Suprapubic skin (tissue), 4 donors: ENCODE measurements around the gene EPHB6. TPM values are rescaled to one million over a fixed set of nuclear protein-coding genes. Genes with fewer than 3 reads are reported as not detected.

ENCODE experiments used
- DNase-seq, 2 donors: peaks; one replicate each; pipeline ENCODE4 v3.0.0-alpha.2; 2019; ENCODE audit warnings: low spot score in 2 of 2
- H3K27ac ChIP-seq: fragments of 200-600 bp; sonication (generic); one replicate; pipeline ENCODE4 v1.5.1; 2019
- H3K27me3 ChIP-seq: fragments of 200-600 bp; sonication (generic); one replicate; pipeline ENCODE4 v1.5.1; 2019
- H3K36me3 ChIP-seq: fragments of 200-600 bp; sonication (generic); one replicate; pipeline ENCODE4 v1.5.1; 2019
- H3K4me1 ChIP-seq: fragments of 200-600 bp; sonication (generic); one replicate; pipeline ENCODE4 v1.5.1; 2019
- H3K4me3 ChIP-seq: fragments of 200-600 bp; sonication (generic); one replicate; pipeline ENCODE4 v1.5.1; 2019; ENCODE audit warnings: mild to moderate bottlenecking
- H3K9me3 ChIP-seq: fragments of 200-600 bp; sonication (generic); one replicate; pipeline ENCODE4 v1.5.1; 2019
- EP300 ChIP-seq: sonication (generic); formaldehyde crosslinking; IDR thresholded peaks from one replicate; pipeline ENCODE4 v1.6.1; 2017; ENCODE audit warnings: antibody characterized with exemption
- POLR2A ChIP-seq, 2 donors: fragments of 450-650 bp; IDR thresholded peaks; one replicate each; pipeline ENCODE4 v1.6.1; 2017; ENCODE audit warnings: antibody characterized with exemption in 2 of 2, mild to moderate bottlenecking in 2 of 2, moderate library complexity in 2 of 2
- POLR2AphosphoS5 ChIP-seq, 3 donors: sonication (generic); formaldehyde crosslinking; IDR thresholded peaks; one replicate each; pipeline ENCODE4 v1.6.1; 2017; ENCODE audit warnings: antibody characterized with exemption in 3 of 3
- WGBS: methylation state at CpG from one replicate; pipeline ENCODE4 v1.1.5; 2018; 5-methylcytosine and 5-hydroxymethylcytosine counted together
- total RNA-seq, 4 donors: library from RNA; depleted of rRNA; stranded (reverse); fragments of >200 nt; gene quantifications; one replicate each; pipeline ENCODE4 v1.1.0, GENCODE V29; 2016
- TF ChIP-seq, protein P1 (sequence below), 2 donors: fragments of 200-600 bp in 1 of 2; fragments of 450-650 bp in 1 of 2; sonication (generic) in 1 of 2; IDR thresholded peaks; one replicate each; pipeline ENCODE4 v1.5.1; 2016 to 2019; ENCODE audit warnings: antibody characterized with exemption in 2 of 2, mild to moderate bottlenecking in 1 of 2, moderate library complexity in 1 of 2

The EPHB6 gene
- total RNA-seq, 4 donors from 2014 or later, result 207 to 299 (median 258) TPM

DNA sequence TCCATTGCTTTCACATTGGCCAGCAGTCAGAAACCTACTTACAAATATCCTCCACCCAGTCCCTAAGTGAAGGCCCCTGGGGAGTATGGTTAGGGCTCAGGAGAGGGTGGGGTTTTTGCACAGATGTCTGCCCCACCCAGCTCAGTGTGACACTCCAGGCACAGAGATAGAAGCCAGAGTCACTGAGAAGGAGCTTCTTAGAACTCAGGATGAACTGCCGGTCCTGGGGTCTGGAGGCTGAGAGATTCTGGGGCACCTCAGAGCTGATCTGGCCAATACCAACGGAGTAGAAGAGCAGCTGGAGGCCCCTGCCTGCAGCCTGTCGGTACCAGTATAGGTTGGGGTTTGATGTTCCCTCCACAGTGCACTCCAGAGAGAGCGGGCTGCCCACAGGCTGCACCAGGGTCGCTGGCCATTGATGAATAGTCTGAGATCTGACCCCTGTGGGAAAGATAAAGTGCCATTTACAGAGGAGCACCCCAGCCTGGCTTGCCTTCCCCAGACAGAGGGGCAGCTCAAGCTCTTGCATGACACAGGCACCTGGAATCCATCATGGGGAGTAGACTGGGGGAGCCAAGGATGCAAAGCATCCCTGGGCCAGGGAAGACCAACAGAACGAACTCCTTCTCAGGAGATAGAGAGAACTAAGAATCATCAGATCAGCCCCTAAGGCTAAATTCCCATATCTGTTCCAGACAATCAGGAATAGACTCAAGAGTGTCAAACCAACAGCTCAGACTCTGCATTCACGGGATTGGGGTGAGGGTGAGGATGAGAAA, 42.2 kb upstream of the EPHB6 start:
- H3K9me3 ChIP-seq, result no peaks in the 10 kb centered on the region
- DNase-seq, result no peak
- no peak overlapping the region for H3K27ac ChIP-seq
- no peak overlapping the region for H3K4me3 ChIP-seq
- no peak for TF ChIP-seq POLR2AphosphoS5 (IDR thresholded peaks at IDR 0.05)
- TF ChIP-seq POLR2A (IDR thresholded peaks at IDR 0.05), result no peak
- TF ChIP-seq, protein P1, sequence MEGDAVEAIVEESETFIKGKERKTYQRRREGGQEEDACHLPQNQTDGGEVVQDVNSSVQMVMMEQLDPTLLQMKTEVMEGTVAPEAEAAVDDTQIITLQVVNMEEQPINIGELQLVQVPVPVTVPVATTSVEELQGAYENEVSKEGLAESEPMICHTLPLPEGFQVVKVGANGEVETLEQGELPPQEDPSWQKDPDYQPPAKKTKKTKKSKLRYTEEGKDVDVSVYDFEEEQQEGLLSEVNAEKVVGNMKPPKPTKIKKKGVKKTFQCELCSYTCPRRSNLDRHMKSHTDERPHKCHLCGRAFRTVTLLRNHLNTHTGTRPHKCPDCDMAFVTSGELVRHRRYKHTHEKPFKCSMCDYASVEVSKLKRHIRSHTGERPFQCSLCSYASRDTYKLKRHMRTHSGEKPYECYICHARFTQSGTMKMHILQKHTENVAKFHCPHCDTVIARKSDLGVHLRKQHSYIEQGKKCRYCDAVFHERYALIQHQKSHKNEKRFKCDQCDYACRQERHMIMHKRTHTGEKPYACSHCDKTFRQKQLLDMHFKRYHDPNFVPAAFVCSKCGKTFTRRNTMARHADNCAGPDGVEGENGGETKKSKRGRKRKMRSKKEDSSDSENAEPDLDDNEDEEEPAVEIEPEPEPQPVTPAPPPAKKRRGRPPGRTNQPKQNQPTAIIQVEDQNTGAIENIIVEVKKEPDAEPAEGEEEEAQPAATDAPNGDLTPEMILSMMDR (IDR thresholded peaks at IDR 0.05), result no peak
- TF ChIP-seq EP300, result no peak
- H3K36me3 ChIP-seq, result no peaks in the 10 kb centered on the region
- peaks cover 32% of the 10 kb centered on the region for H3K27me3 ChIP-seq
- 49% methylated on average over 4 of the region's 7 CpGs for WGBS
- peaks cover 4% of the 10 kb centered on the region for H3K4me1 ChIP-seq

DNA sequence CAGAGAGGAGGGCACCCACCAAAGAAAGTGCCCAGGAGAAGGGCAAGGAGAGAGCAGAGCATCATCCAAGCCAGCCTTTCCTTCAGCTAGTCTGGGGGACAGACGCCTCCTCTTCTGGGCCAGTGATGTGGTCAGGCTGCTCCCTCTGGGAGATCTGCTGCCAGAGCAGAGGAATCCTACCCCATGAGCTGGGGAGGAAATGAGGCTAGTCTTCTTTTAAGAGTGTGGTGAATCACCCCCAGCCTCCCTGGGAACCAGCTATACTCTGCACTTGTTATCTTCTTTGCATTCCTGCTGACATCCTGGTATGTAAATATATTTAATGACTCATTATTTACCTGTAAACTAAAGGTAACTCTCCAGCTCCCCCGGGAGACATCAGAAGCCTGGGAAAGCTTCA, 41.6 kb upstream of the EPHB6 start:
- peaks cover 4% of the 10 kb centered on the region for H3K4me1 ChIP-seq
- no peak for TF ChIP-seq POLR2AphosphoS5 (IDR thresholded peaks at IDR 0.05)
- TF ChIP-seq POLR2A (IDR thresholded peaks at IDR 0.05), result no peak
- TF ChIP-seq, protein P1 (IDR thresholded peaks at IDR 0.05), result no peak
- no peak for TF ChIP-seq EP300
- peaks cover 32% of the 10 kb centered on the region for H3K27me3 ChIP-seq
- H3K27ac ChIP-seq, result no peak overlapping the region
- DNase-seq, result no peak
- H3K4me3 ChIP-seq, result no peak overlapping the region
- no peaks in the 10 kb centered on the region for H3K9me3 ChIP-seq
- no peaks in the 10 kb centered on the region for H3K36me3 ChIP-seq
- 23% methylated on average over 2 of the region's 2 CpGs for WGBS

DNA sequence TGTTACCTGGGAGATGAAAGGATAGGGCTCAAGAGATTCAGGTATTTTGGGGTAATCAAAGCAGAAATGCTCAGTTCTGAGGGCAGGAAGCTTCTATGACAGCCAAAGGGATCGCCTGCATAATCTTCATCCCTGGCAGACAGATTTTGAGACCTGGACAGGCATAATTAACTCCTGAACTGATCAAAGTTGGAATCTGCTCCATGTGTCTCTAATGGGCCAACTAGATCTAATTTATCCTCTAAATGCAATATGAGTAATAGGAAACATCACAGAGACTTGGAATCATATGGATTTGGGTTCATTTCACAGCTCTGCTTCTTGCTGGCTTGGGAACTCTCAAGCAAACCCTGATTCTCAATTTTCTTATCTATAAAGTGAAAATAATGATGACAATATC, 41.2 kb upstream of the EPHB6 start:
- DNase-seq, result no peak
- Histone ChIP-seq H3K36me3 (no peaks in the 10 kb centered on the region), H3K4me3 (no peak overlapping the region), H3K9me3 (no peaks in the 10 kb centered on the region), H3K4me1 (peaks cover 4% of the 10 kb centered on the region), H3K27me3 (peaks cover 31% of the 10 kb centered on the region), H3K27ac (no peak overlapping the region)
- TF ChIP-seq, protein P1 (IDR thresholded peaks at IDR 0.05), result no peak
- TF ChIP-seq EP300, result no peak
- no peak for TF ChIP-seq POLR2AphosphoS5 (IDR thresholded peaks at IDR 0.05)
- no peak for TF ChIP-seq POLR2A (IDR thresholded peaks at IDR 0.05)
- 25% methylated on average over 1 of the region's 1 CpG for WGBS

DNA sequence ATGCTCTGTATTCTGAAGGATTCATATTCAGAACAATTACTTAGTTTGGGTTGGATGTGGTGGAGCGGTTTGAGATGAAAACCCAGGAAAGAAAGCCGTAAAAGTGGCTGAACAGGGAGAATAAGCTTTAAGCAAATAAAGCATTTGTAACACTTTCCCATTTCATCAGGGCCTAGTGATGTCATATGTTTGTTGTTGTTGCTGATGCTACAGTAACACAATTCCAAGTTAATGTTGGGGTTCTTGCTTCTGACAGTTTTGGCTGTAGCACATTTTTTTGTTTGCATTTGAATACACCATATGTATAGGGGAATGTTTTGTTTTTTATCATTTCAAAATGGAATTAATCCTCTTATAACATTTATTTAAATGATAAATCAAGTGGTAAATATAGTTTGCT, 40.4 kb upstream of the EPHB6 start:
- TF ChIP-seq POLR2A (IDR thresholded peaks at IDR 0.05), result no peak
- TF ChIP-seq, protein P1 (IDR thresholded peaks at IDR 0.05), result no peak
- no peak for TF ChIP-seq EP300
- no peak for TF ChIP-seq POLR2AphosphoS5 (IDR thresholded peaks at IDR 0.05)
- peaks cover 27% of the 10 kb centered on the region for H3K27me3 ChIP-seq
- DNase-seq, result no peak
- H3K4me1 ChIP-seq, result peaks cover 4% of the 10 kb centered on the region
- 89% methylated on average over 2 of the region's 2 CpGs for WGBS
- H3K9me3 ChIP-seq, result no peaks in the 10 kb centered on the region
- no peak overlapping the region for H3K4me3 ChIP-seq
- H3K27ac ChIP-seq, result no peak overlapping the region
- no peaks in the 10 kb centered on the region for H3K36me3 ChIP-seq

DNA sequence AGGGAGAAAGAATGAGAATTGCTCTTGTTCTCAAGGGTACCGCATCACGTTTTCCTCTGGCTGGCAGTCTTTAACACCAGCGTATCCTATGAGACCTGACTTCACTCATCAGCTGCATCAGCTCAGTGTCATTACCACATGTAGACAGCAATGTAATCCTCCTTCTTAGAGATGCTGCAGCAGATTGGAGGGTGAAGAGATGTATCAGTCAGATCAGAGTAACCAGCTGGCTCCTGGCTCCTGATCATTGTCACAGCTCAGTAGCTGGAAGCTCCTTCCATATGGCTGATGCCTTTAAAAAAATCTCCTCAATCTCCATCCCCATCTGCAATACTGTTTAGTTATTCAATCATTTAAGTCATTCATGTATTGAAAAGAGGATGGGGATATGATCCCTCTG, 39.7 kb upstream of the EPHB6 start:
- H3K27me3 ChIP-seq, result peaks cover 22% of the 10 kb centered on the region
- peaks cover 4% of the 10 kb centered on the region for H3K4me1 ChIP-seq
- H3K36me3 ChIP-seq, result no peaks in the 10 kb centered on the region
- no peak overlapping the region for H3K27ac ChIP-seq
- WGBS, result 72% methylated on average over 3 of the region's 3 CpGs
- H3K4me3 ChIP-seq, result no peak overlapping the region
- TF ChIP-seq EP300, result no peak
- no peak for TF ChIP-seq POLR2AphosphoS5 (IDR thresholded peaks at IDR 0.05)
- H3K9me3 ChIP-seq, result no peaks in the 10 kb centered on the region
- DNase-seq, result no peak
